IPS-NIHi7 (cell line): Measurements from ENCODE around the gene CGREF1.
A peak's percentile ranks its signal among the peaks of the same experiment; 100 is the strongest.
"Not testable (repeated sequence)": the region's sequence is repeated elsewhere in the genome, so short reads cannot be mapped to it uniquely, and the experiment has no call there.

Experiments used
- DNase-seq: peaks from one replicate; pipeline ENCODE4 v3.0.0; 2012; ENCODE audit warnings: mixed read lengths; ENCODE audit errors: extremely low spot score

The CGREF1 gene

GRCh38 chr2:27137322-27137935 lies 18.5 kb upstream of the CGREF1 start:
- no peak for DNase-seq

GRCh38 chr2:27136751-27137150 lies 17.8 kb upstream of the CGREF1 start:
- no peak for DNase-seq

GRCh38 chr2:27135478-27135955 lies 16.6 kb upstream of the CGREF1 start:
- no peak for DNase-seq

GRCh38 chr2:27134781-27135477 lies 16.0 kb upstream of the CGREF1 start:
- DNase-seq: no peak

GRCh38 chr2:27133905-27134780 lies 15.2 kb upstream of the CGREF1 start, which contains the start of gene PREB:
Gene PREB (minus strand): TSS chr2:27134636. CDS start chr2:27134421, 215 bp downstream.
- peak; percentile 100 for DNase-seq

- DNase-seq: no peak
Measured at GRCh38 chr2:27133195-27133875, 14.4 kb upstream of the CGREF1 start.

GRCh38 chr2:27131429-27131828 lies 12.5 kb upstream of the CGREF1 start:
- no peak for DNase-seq

- DNase-seq: no peak
Measured at GRCh38 chr2:27130396-27130795, 11.5 kb upstream of the CGREF1 start.

GRCh38 chr2:27128668-27129571 lies 10.0 kb upstream of the CGREF1 start:
- DNase-seq: no peak

GRCh38 chr2:27127883-27128667 lies 9.1 kb upstream of the CGREF1 start:
- DNase-seq: no peak

- no peak for DNase-seq
Measured at GRCh38 chr2:27126252-27126710, 7.4 kb upstream of the CGREF1 start.

- DNase-seq: no peak
Measured at GRCh38 chr2:27125104-27125503, 6.2 kb upstream of the CGREF1 start.

GRCh38 chr2:27123302-27124150 lies 4.6 kb upstream of the CGREF1 start, which contains the start of gene ABHD1:
Gene ABHD1 (plus strand): TSS chr2:27123815. CDS start chr2:27123949, 134 bp downstream.
- peak; percentile 72 for DNase-seq

- no peak for DNase-seq
Measured at GRCh38 chr2:27122791-27123190, 3.9 kb upstream of the CGREF1 start.

GRCh38 chr2:27121906-27122305 lies 3.0 kb upstream of the CGREF1 start:
- no peak for DNase-seq

GRCh38 chr2:27119330-27119670 lies 372 bp upstream of the CGREF1 start:
- not testable (repeated sequence) for DNase-seq

GRCh38 chr2:27117995-27118524 lies 868 bp downstream of the CGREF1 start:
- DNase-seq: no peak

- no peak for DNase-seq
Measured at GRCh38 chr2:27115519-27115918, 3.4 kb downstream of the CGREF1 start.
